Thyroid gland (tissue), 4 donors: ENCODE data around the gene MTG2. TPM values are rescaled to one million over a fixed set of nuclear protein-coding genes. Genes with fewer than 3 reads are reported as not detected.

Experiments
- DNase-seq, 2 donors: peaks; one replicate each; pipeline ENCODE4 v3.0.0-alpha.2; 2019
- H3K27ac ChIP-seq, 3 donors: fragments of 200-600 bp; sonication (generic); 1 replicate in 2 of 3; 2 replicates in 1 of 3; pipeline ENCODE4 v1.5.1; 2016 to 2019; ENCODE audit warnings: mild to moderate bottlenecking in 1 of 3, moderate library complexity in 1 of 3
- H3K27me3 ChIP-seq: fragments of 200-600 bp; sonication (generic); one replicate; pipeline ENCODE4 v1.5.1; 2019
- H3K36me3 ChIP-seq, 2 donors: fragments of 200-600 bp; sonication (generic); one replicate each; pipeline ENCODE4 v1.5.1; 2016 to 2019
- H3K4me1 ChIP-seq, 2 donors: fragments of 200-600 bp; sonication (generic); one replicate each; pipeline ENCODE4 v1.5.1; 2017 to 2019
- H3K4me3 ChIP-seq, 3 donors: fragments of 200-600 bp; sonication (generic); replicated peaks in 1 of 3; 1 replicate in 2 of 3; 2 replicates in 1 of 3; pipeline ENCODE4 v1.5.1; 2016; ENCODE audit warnings: mild to moderate bottlenecking in 1 of 3
- H3K9me3 ChIP-seq: fragments of 200-600 bp; sonication (generic); one replicate; pipeline ENCODE4 v1.5.1; 2017
- CTCF ChIP-seq, 6 experiments: fragments of 200-600 bp in 3 of 6; fragments of 450-650 bp in 3 of 6; sonication (generic) in 3 of 6; IDR thresholded peaks; one replicate each; pipeline ENCODE4 v1.5.1; 2016 to 2019; ENCODE audit warnings: antibody characterized with exemption in 6 of 6, mild to moderate bottlenecking in 2 of 6, inconsistent platforms in 1 of 6, moderate library complexity in 1 of 6
- POLR2A ChIP-seq, 2 donors: fragments of 450-650 bp; IDR thresholded peaks; one replicate each; pipeline ENCODE4 v1.6.1; 2017; ENCODE audit warnings: antibody characterized with exemption in 2 of 2, mild to moderate bottlenecking in 2 of 2, moderate library complexity in 1 of 2
- WGBS, 2 donors: methylation state at CpG; one replicate each; pipeline ENCODE4 v1.1.5; 2017; 5-methylcytosine and 5-hydroxymethylcytosine counted together
- intact Hi-C: fragments of 100-400 bp; cut with DNase I; formaldehyde crosslinking; loops from one replicate; pipeline ENCODE4 v1.15.1; 2023
- total RNA-seq, 4 donors: library from RNA; depleted of rRNA; stranded (reverse); fragments of >200 nt; gene quantifications; one replicate each; pipeline ENCODE4 v1.2.3, GENCODE V29; 2016

MTG2 gene
- total RNA-seq, 4 donors from 2014 or later: 21.6 to 38.2 (median 33.4) TPM

GRCh38 chr20:62202083-62202395, 19.2 kb downstream of the MTG2 start:
- Histone ChIP-seq H3K9me3 (no peaks in the 10 kb centered on the region), H3K4me1 (no peaks in the 10 kb centered on the region), H3K36me3 (peaks cover 37 to 49% of the 10 kb centered on the region in 2 donors), H3K4me3 (no peak overlapping the region), H3K27ac (no peak overlapping the region), H3K27me3 (no peaks in the 10 kb centered on the region)
- TF ChIP-seq POLR2A (IDR thresholded peaks at IDR 0.05) (no peak), CTCF (IDR thresholded peaks at IDR 0.05) (no peak)
- intact Hi-C loops: no loop called here
- WGBS, 2 donors: 63 to 89% methylated on average over 3 to 5 of the region's 5 CpGs
- DNase-seq: no peak

- 89 to 90% methylated on average over 23 of the region's 23 CpGs for WGBS, 2 donors
- TF ChIP-seq CTCF (IDR thresholded peaks at IDR 0.05): no peak
- no peak for TF ChIP-seq POLR2A (IDR thresholded peaks at IDR 0.05)
- peaks cover 35 to 45% of the 10 kb centered on the region in 2 donors for H3K36me3 ChIP-seq
- intact Hi-C loops: no loop called here
- H3K4me1 ChIP-seq: no peaks in the 10 kb centered on the region
- no peak overlapping the region for H3K27ac ChIP-seq
- no peak for DNase-seq
- H3K9me3 ChIP-seq: no peaks in the 10 kb centered on the region
- H3K27me3 ChIP-seq: no peaks in the 10 kb centered on the region
- no peak overlapping the region for H3K4me3 ChIP-seq
These were observed 20.0 kb downstream of the MTG2 start for GRCh38 chr20:62202676-62203377.

GRCh38 chr20:62203378-62204030, 20.7 kb downstream of the MTG2 start:
- TF ChIP-seq CTCF (IDR thresholded peaks at IDR 0.05): no peak
- DNase-seq: no peak
- no peaks in the 10 kb centered on the region for H3K27me3 ChIP-seq
- no peaks in the 10 kb centered on the region for H3K9me3 ChIP-seq
- intact Hi-C loops: no loop called here
- no peaks in the 10 kb centered on the region for H3K4me1 ChIP-seq
- no peak overlapping the region for H3K27ac ChIP-seq
- no peak overlapping the region for H3K4me3 ChIP-seq
- H3K36me3 ChIP-seq: peaks cover 33 to 38% of the 10 kb centered on the region in 2 donors
- 86 to 88% methylated on average over 22 of the region's 22 CpGs for WGBS, 2 donors

GRCh38 chr20:62205618-62206387, 23.0 kb downstream of the MTG2 start:
- DNase-seq: no peak
- TF ChIP-seq CTCF (IDR thresholded peaks at IDR 0.05): no peak
- TF ChIP-seq POLR2A (IDR thresholded peaks at IDR 0.05): no peak
- 92 to 94% methylated on average over 37 to 38 of the region's 38 CpGs for WGBS, 2 donors
- Histone ChIP-seq H3K4me1 (no peaks in the 10 kb centered on the region), H3K4me3 (no peak overlapping the region), H3K27me3 (no peaks in the 10 kb centered on the region), H3K9me3 (no peaks in the 10 kb centered on the region), H3K36me3 (peaks cover 14 to 20% of the 10 kb centered on the region in 2 donors), H3K27ac (no peak overlapping the region)
- intact Hi-C loops: no loop called here

GRCh38 chr20:62206388-62206775, 23.6 kb downstream of the MTG2 start:
- WGBS, 2 donors: 81 to 87% methylated on average over 17 of the region's 17 CpGs
- Histone ChIP-seq H3K9me3 (no peaks in the 10 kb centered on the region), H3K27me3 (no peaks in the 10 kb centered on the region), H3K4me3 (no peak overlapping the region), H3K27ac (no peak overlapping the region), H3K4me1 (no peaks in the 10 kb centered on the region), H3K36me3 (peaks cover 8 to 14% of the 10 kb centered on the region in 2 donors)
- intact Hi-C loops: no loop called here
- TF ChIP-seq CTCF (IDR thresholded peaks at IDR 0.05): no peak
- no peak for TF ChIP-seq POLR2A (IDR thresholded peaks at IDR 0.05)
- DNase-seq: no peak
